ENCODE measurements around the gene TTF2. TPM values are rescaled to one million over a fixed set of nuclear protein-coding genes. Genes with fewer than 3 reads are reported as not detected.

TTF2 gene
- polyA plus RNA-seq, 1 donor (not counting 4 experiments of a cell fraction or from before 2014, with no cell fraction given), result 23.0 TPM

- H3K79me2 ChIP-seq (ENCODE audit: control insufficient read depth, insufficient read depth, low read length), result no peaks in the 10 kb centered on the region
- dilution Hi-C loops (cut with MboI; ENCODE audit: extremely low pct_ligation_motif_present, low sequenced_read_pairs), result no loop called here
- FAIRE-seq, result no peak
Measured at GRCh38 chr1:117022114-117022513, 38.0 kb upstream of the TTF2 start.

GRCh38 chr1:117025568-117025967 lies 34.6 kb upstream of the TTF2 start:
- no peaks in the 10 kb centered on the region for H3K27me3 ChIP-seq (ENCODE audit: control insufficient read depth, extremely low read depth, insufficient read depth, low read length)
- H3K36me3 ChIP-seq (ENCODE audit: control insufficient read depth in 2 of 2, extremely low read depth in 1 of 2, insufficient read depth in 2 of 2, low read length in 2 of 2), result peaks cover 0 to 5% of the 10 kb centered on the region in 2 experiments
- H3K9me3 ChIP-seq (ENCODE audit: control insufficient read depth, low read depth, low read length), result no peaks in the 10 kb centered on the region
- no peaks in the 10 kb centered on the region for H4K20me1 ChIP-seq (ENCODE audit: control insufficient read depth, extremely low read depth, insufficient read depth, low read length)
- H3K9ac ChIP-seq (ENCODE audit: control insufficient read depth, extremely low read depth, insufficient read depth, low read length), result no peak overlapping the region
- FAIRE-seq (no peak), DNase-seq (ENCODE audit: low read depth, low spot score) (no peak)
- H3K4me1 ChIP-seq (ENCODE audit: control insufficient read depth, extremely low read depth, insufficient read depth, low read length), result no peaks in the 10 kb centered on the region
- no peaks in the 10 kb centered on the region for H3K79me2 ChIP-seq (ENCODE audit: control insufficient read depth, insufficient read depth, low read length)
- H3K27ac ChIP-seq (ENCODE audit: control insufficient read depth, insufficient read depth, low read length), result no peak overlapping the region
- H2AFZ ChIP-seq (ENCODE audit: control insufficient read depth, low read length), result no peak overlapping the region
- dilution Hi-C loops (cut with MboI; ENCODE audit: extremely low pct_ligation_motif_present, low sequenced_read_pairs), result no loop called here
- no peak overlapping the region for H3K4me3 ChIP-seq (ENCODE audit: control insufficient read depth in 2 of 3, extremely low read depth in 1 of 3, insufficient read depth in 2 of 3, low read depth in 1 of 3, low read length in 3 of 3)
- TF ChIP-seq CTCF (optimal IDR thresholded peaks at IDR 0.05 in 1 of 3, IDR thresholded peaks at IDR 0.05 in 1 of 3, conservative IDR thresholded peaks at IDR 0.05 in 1 of 3; ENCODE audit: extremely low read depth in 1 of 3, insufficient read depth in 2 of 3, low read length in 3 of 3) (no peak), EZH2 (IDR thresholded peaks at IDR 0.05; ENCODE audit: low read length) (no peak)
- no peak overlapping the region for H3K4me2 ChIP-seq (ENCODE audit: control insufficient read depth, extremely low read depth, insufficient read depth, low read depth, low read length)
- H3K9me1 ChIP-seq (ENCODE audit: control insufficient read depth, extremely low read depth, insufficient read depth, low read length), result no peaks in the 10 kb centered on the region

More at GRCh38 chr1:117022114-117022513, 38.0 kb upstream of the TTF2 start:
- no peak for TF ChIP-seq EZH2 (IDR thresholded peaks at IDR 0.05; ENCODE audit: low read length)
- no peak for TF ChIP-seq CTCF (optimal IDR thresholded peaks at IDR 0.05 in 1 of 3, IDR thresholded peaks at IDR 0.05 in 1 of 3, conservative IDR thresholded peaks at IDR 0.05 in 1 of 3; ENCODE audit: extremely low read depth in 1 of 3, insufficient read depth in 2 of 3, low read length in 3 of 3)
- H2AFZ ChIP-seq (ENCODE audit: control insufficient read depth, low read length), result no peak overlapping the region
- no peak overlapping the region for H3K4me2 ChIP-seq (ENCODE audit: control insufficient read depth, extremely low read depth, insufficient read depth, low read depth, low read length)
- H3K9me3 ChIP-seq (ENCODE audit: control insufficient read depth, low read depth, low read length), result no peaks in the 10 kb centered on the region
- no peak overlapping the region for H3K27ac ChIP-seq (ENCODE audit: control insufficient read depth, insufficient read depth, low read length)
- no peaks in the 10 kb centered on the region for H3K27me3 ChIP-seq (ENCODE audit: control insufficient read depth, extremely low read depth, insufficient read depth, low read length)
- H3K36me3 ChIP-seq (ENCODE audit: control insufficient read depth in 2 of 2, extremely low read depth in 1 of 2, insufficient read depth in 2 of 2, low read length in 2 of 2), result peaks cover 0 to 6% of the 10 kb centered on the region in 2 experiments
- no peaks in the 10 kb centered on the region for H3K9me1 ChIP-seq (ENCODE audit: control insufficient read depth, extremely low read depth, insufficient read depth, low read length)
- no peak overlapping the region for H3K9ac ChIP-seq (ENCODE audit: control insufficient read depth, extremely low read depth, insufficient read depth, low read length)
- no peak for DNase-seq (ENCODE audit: low read depth, low spot score)
- H3K4me1 ChIP-seq (ENCODE audit: control insufficient read depth, extremely low read depth, insufficient read depth, low read length), result no peaks in the 10 kb centered on the region
- H3K4me3 ChIP-seq (ENCODE audit: control insufficient read depth in 2 of 3, extremely low read depth in 1 of 3, insufficient read depth in 2 of 3, low read depth in 1 of 3, low read length in 3 of 3), result no peak overlapping the region
- H4K20me1 ChIP-seq (ENCODE audit: control insufficient read depth, extremely low read depth, insufficient read depth, low read length), result no peaks in the 10 kb centered on the region

Measured in keratinocyte (primary cell).